Fibroblast of lung (primary cell): ENCODE data around the gene HOXC12. TPM values are rescaled to one million over a fixed set of nuclear protein-coding genes. Genes with fewer than 3 reads are reported as not detected.
A peak's percentile ranks its signal among the peaks of the same experiment; 100 is the strongest.

Experiments
- DNase-seq, 2 donors: peaks; one replicate each; pipeline versions ENCODE4 v3.0.0 to v3.0.0-alpha.2; 2010; ENCODE audit warnings: low read depth in 2 of 2
- H2AFZ ChIP-seq: 2 replicates; pipeline ENCODE4 v1.5.1; 2012; ENCODE audit warnings: low read length, control low read depth, inconsistent platforms
- H3K27ac ChIP-seq: 2 replicates; pipeline ENCODE4 v1.5.1; 2011; ENCODE audit warnings: low read length, control low read depth; ENCODE audit not compliant: insufficient read depth
- H3K27me3 ChIP-seq: 2 replicates; pipeline ENCODE4 v1.5.1; 2011; ENCODE audit warnings: mild to moderate bottlenecking, low read length; ENCODE audit not compliant: control insufficient read depth, insufficient read depth
- H3K36me3 ChIP-seq: 2 replicates; pipeline ENCODE4 v1.5.1; 2011; ENCODE audit warnings: low read length; ENCODE audit not compliant: control insufficient read depth, insufficient read depth
- H3K4me1 ChIP-seq: 2 replicates; pipeline ENCODE4 v1.5.1; 2011; ENCODE audit warnings: low read length; ENCODE audit not compliant: control insufficient read depth, insufficient read depth; ENCODE audit errors: extremely low read depth
- H3K4me2 ChIP-seq: 2 replicates; pipeline ENCODE4 v1.5.1; 2011; ENCODE audit warnings: low read length, control low read depth; ENCODE audit not compliant: insufficient read depth; ENCODE audit errors: extremely low read depth
- H3K4me3 ChIP-seq, 4 experiments: fragments of 200-600 bp in 1 of 4; sonication (generic) in 1 of 4; replicated peaks in 1 of 4; 2 replicates each; pipeline ENCODE4 v1.5.1; 2011 to 2016; ENCODE audit warnings: low read length in 4 of 4, low read depth in 3 of 4, mild to moderate bottlenecking in 3 of 4, control low read depth in 2 of 4, inconsistent platforms in 1 of 4, mixed read lengths in 1 of 4; ENCODE audit not compliant: insufficient read depth in 1 of 4; ENCODE audit errors: control extremely low read depth in 1 of 4
- H3K79me2 ChIP-seq: 2 replicates; pipeline ENCODE4 v1.5.1; 2012; ENCODE audit warnings: mild to moderate bottlenecking, low read length, inconsistent platforms; ENCODE audit not compliant: control insufficient read depth, insufficient read depth
- H3K9ac ChIP-seq: 2 replicates; pipeline ENCODE4 v1.5.1; 2011; ENCODE audit warnings: mild to moderate bottlenecking, low read length, control low read depth; ENCODE audit not compliant: insufficient read depth
- H3K9me3 ChIP-seq: 2 replicates; pipeline ENCODE4 v1.5.1; 2012; ENCODE audit warnings: low read depth, low read length; ENCODE audit not compliant: control insufficient read depth, insufficient read depth
- H4K20me1 ChIP-seq: 2 replicates; pipeline ENCODE4 v1.5.1; 2011; ENCODE audit warnings: low read length; ENCODE audit not compliant: control insufficient read depth, insufficient read depth; ENCODE audit errors: extremely low read depth
- CTCF ChIP-seq, 2 donors: IDR thresholded peaks in 1 of 2; conservative IDR thresholded peaks in 1 of 2; 1 replicate in 1 of 2; 2 replicates in 1 of 2; pipeline ENCODE4 v1.5.1; 2011 to 2012; ENCODE audit warnings: low read length in 2 of 2, control low read depth in 1 of 2, inconsistent platforms in 1 of 2, low read depth in 1 of 2, mild to moderate bottlenecking in 1 of 2
- EZH2 ChIP-seq: IDR thresholded peaks from 2 replicates; pipeline ENCODE4 v1.5.1; 2012; ENCODE audit warnings: low read length, control low read depth, mild to moderate bottlenecking; ENCODE audit errors: missing control alignments
- polyA plus RNA-seq, 2 donors: library from polyadenylated mRNA; depleted of rRNA in 1 of 2; stranded (reverse) in 1 of 2; unstranded in 1 of 2; fragments of >200 nt; gene quantifications; 2 replicates each; pipeline ENCODE4 v1.2.1, GENCODE V29; 2011 to 2012; ENCODE audit warnings: missing spikeins in 1 of 2
- total RNA-seq: library from RNA; depleted of rRNA; stranded (reverse); fragments of >200 nt; gene quantifications from 2 replicates; pipeline ENCODE4 v1.2.1, GENCODE V29; 2014

The HOXC12 gene
- total and polyA plus RNA-seq, 2 donors (not counting 1 experiment from before 2014, with no cell fraction given): not detected

- DNase-seq: no peak
- Histone ChIP-seq H3K79me2 (no peaks in the 10 kb centered on the region), H3K9me3 (no peaks in the 10 kb centered on the region), H3K27me3 (peaks cover 96% of the 10 kb centered on the region), H3K4me2 (no peak overlapping the region), H3K9ac (no peak overlapping the region), H3K4me3 (no peak overlapping the region), H2AFZ (no peak overlapping the region), H3K27ac (no peak overlapping the region), H3K4me1 (no peaks in the 10 kb centered on the region), H4K20me1 (no peaks in the 10 kb centered on the region), H3K36me3 (no peaks in the 10 kb centered on the region)
- no peak for TF ChIP-seq CTCF (conservative IDR thresholded peaks at IDR 0.05 in 1 of 2, IDR thresholded peaks at IDR 0.05 in 1 of 2; ENCODE audit: low read depth in 1 of 2, low read length in 2 of 2)
- peak; percentile 82 for TF ChIP-seq EZH2
These were observed 1.1 kb downstream of the HOXC12 start for GRCh38 chr12:53955776-53956250.

DNA sequence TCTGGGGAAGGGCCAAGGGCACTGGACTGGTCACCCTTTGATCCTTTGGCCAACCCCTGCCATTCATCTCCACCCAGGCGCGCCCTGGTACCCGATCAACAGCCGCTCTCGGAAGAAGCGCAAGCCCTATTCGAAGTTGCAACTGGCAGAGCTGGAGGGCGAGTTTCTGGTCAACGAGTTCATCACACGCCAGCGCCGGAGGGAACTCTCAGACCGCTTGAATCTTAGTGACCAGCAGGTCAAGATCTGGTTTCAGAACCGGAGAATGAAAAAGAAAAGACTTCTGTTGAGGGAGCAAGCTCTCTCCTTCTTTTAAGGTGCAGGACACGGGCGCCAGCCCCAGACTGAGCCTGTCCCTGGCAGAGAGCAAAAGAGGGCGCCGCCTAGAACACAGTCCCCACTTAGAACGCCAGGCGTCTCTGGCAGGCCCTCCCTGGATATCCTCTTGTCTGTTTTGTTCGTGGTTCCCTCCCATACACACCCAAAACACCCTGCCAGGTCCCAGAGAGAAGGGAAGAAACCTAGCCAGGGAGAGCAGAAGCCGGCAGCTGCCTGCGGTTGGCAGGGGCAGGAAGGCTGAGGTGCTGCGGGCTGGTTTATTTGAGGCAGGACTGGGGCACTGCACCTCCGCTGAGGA is 1.7 kb downstream of the HOXC12 start:
- H3K4me2 ChIP-seq: no peak overlapping the region
- no peaks in the 10 kb centered on the region for H3K79me2 ChIP-seq
- no peaks in the 10 kb centered on the region for H3K9me3 ChIP-seq
- no peak for DNase-seq
- H3K27me3 ChIP-seq: peaks cover 96% of the 10 kb centered on the region
- TF ChIP-seq EZH2 (no peak), CTCF (conservative IDR thresholded peaks at IDR 0.05 in 1 of 2, IDR thresholded peaks at IDR 0.05 in 1 of 2; ENCODE audit: low read depth in 1 of 2, low read length in 2 of 2) (no peak)
- no peaks in the 10 kb centered on the region for H3K36me3 ChIP-seq
- no peak overlapping the region for H3K27ac ChIP-seq
- H3K4me3 ChIP-seq: no peak overlapping the region
- H4K20me1 ChIP-seq: no peaks in the 10 kb centered on the region
- no peak overlapping the region for H2AFZ ChIP-seq
- H3K9ac ChIP-seq: no peak overlapping the region
- H3K4me1 ChIP-seq: no peaks in the 10 kb centered on the region

DNA sequence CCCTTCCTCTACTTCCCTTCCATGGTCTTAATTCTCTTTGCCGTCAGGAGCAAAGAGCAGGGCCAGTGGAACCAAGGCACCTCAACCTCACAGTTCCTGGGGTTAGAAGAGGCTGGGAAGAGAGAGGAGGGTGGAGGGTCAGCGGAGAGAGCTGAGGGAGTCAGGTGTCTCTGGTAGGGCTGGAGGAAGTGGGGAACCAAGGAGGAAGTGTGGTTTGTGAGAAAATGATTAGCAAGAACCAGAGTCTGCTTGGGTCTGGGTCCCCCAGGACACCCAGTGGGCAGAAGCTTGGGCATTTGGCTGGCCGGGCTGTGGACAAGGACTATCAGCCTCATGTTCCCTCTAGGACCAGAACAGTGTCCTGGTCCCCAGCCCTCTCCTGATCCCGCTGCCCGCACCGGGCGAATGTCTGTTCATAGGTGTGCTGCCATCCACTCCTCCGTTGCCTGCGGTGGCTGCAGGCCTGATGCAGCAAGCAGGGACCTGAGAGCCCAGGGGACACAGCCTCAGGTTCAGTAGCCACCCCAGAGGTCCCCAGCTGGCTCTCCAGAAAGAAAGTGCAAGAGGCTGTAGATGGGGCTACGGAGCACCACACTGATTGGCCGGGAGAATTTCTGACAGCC is 2.3 kb downstream of the HOXC12 start:
- no peak overlapping the region for H3K4me3 ChIP-seq
- TF ChIP-seq CTCF (conservative IDR thresholded peaks at IDR 0.05 in 1 of 2, IDR thresholded peaks at IDR 0.05 in 1 of 2; ENCODE audit: low read depth in 1 of 2, low read length in 2 of 2) (no peak), EZH2 (peak; percentile 50)
- DNase-seq: no peak
- no peaks in the 10 kb centered on the region for H3K9me3 ChIP-seq
- no peaks in the 10 kb centered on the region for H3K79me2 ChIP-seq
- H3K36me3 ChIP-seq: no peaks in the 10 kb centered on the region
- no peak overlapping the region for H2AFZ ChIP-seq
- H3K27ac ChIP-seq: no peak overlapping the region
- peaks cover 96% of the 10 kb centered on the region for H3K27me3 ChIP-seq
- no peaks in the 10 kb centered on the region for H3K4me1 ChIP-seq
- H4K20me1 ChIP-seq: no peaks in the 10 kb centered on the region
- no peak overlapping the region for H3K9ac ChIP-seq
- no peak overlapping the region for H3K4me2 ChIP-seq
